ENCODE measurements around the gene RBFA. TPM values are rescaled to one million over a fixed set of nuclear protein-coding genes. Genes with fewer than 3 reads are reported as not detected.

The RBFA gene
- total and polyA plus RNA-seq, 2 donors (not counting 3 experiments of a cell fraction or from before 2014, with no cell fraction given): 27.4 to 34.8 TPM

GRCh38 chr18:80076379-80076778 lies 42.1 kb downstream of the RBFA start:
- TF ChIP-seq, protein P1, sequence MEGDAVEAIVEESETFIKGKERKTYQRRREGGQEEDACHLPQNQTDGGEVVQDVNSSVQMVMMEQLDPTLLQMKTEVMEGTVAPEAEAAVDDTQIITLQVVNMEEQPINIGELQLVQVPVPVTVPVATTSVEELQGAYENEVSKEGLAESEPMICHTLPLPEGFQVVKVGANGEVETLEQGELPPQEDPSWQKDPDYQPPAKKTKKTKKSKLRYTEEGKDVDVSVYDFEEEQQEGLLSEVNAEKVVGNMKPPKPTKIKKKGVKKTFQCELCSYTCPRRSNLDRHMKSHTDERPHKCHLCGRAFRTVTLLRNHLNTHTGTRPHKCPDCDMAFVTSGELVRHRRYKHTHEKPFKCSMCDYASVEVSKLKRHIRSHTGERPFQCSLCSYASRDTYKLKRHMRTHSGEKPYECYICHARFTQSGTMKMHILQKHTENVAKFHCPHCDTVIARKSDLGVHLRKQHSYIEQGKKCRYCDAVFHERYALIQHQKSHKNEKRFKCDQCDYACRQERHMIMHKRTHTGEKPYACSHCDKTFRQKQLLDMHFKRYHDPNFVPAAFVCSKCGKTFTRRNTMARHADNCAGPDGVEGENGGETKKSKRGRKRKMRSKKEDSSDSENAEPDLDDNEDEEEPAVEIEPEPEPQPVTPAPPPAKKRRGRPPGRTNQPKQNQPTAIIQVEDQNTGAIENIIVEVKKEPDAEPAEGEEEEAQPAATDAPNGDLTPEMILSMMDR (IDR thresholded peaks at IDR 0.05; ENCODE audit: extremely low read depth in 1 of 2, insufficient read depth in 1 of 2, low read depth in 1 of 2, low read length in 2 of 2): no peak
- TF ChIP-seq EZH2 (IDR thresholded peaks at IDR 0.05; ENCODE audit: borderline replicate concordance, low read depth, low read length, severe bottlenecking) (no peak), POLR2AphosphoS5 (IDR thresholded peaks at IDR 0.05; ENCODE audit: insufficient read depth, low read depth, low read length) (no peak), POLR2A (IDR thresholded peaks at IDR 0.05; ENCODE audit: low read depth, low read length) (no peak), GATA2 (IDR thresholded peaks at IDR 0.05; ENCODE audit: insufficient read depth, insufficient read length, low read depth, low read length) (no peak), FOS (IDR thresholded peaks at IDR 0.05; ENCODE audit: borderline replicate concordance, insufficient read depth, low read length) (no peak), MYC (IDR thresholded peaks at IDR 0.05; ENCODE audit: low read depth, low read length) (no peak), JUN (IDR thresholded peaks at IDR 0.05; ENCODE audit: borderline replicate concordance, insufficient read depth, insufficient read length, low read depth) (no peak)
- TF ChIP-seq, protein P2, sequence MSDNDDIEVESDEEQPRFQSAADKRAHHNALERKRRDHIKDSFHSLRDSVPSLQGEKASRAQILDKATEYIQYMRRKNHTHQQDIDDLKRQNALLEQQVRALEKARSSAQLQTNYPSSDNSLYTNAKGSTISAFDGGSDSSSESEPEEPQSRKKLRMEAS (IDR thresholded peaks at IDR 0.05; ENCODE audit: insufficient read depth, insufficient read length): no peak
- BruUV-seq (replicated peaks): no TSS peak
- dilution Hi-C loops (cut with MboI; ENCODE audit: extremely low pct_ligation_motif_present, low sequenced_read_pairs): no loop called here
- H3K9me3 ChIP-seq (replicated peaks; ENCODE audit: control insufficient read depth, insufficient read depth, low read length): no peaks in the 10 kb centered on the region
- H4K20me1 ChIP-seq (replicated peaks; ENCODE audit: control insufficient read depth, extremely low read depth, insufficient read depth, low read length): no peaks in the 10 kb centered on the region
- POLR2A ChIA-PET: no interaction called here
- no peak overlapping the region for H3K4me2 ChIP-seq (ENCODE audit: insufficient read depth, low read length)
- H3K36me3 ChIP-seq (ENCODE audit: control insufficient read depth in 2 of 2, extremely low read depth in 1 of 2, insufficient read depth in 2 of 2, low read length in 2 of 2): no peaks in the 10 kb centered on the region
- H2AFZ ChIP-seq (ENCODE audit: low read depth, low read length): no peak overlapping the region
- H3K9me1 ChIP-seq (replicated peaks; ENCODE audit: control insufficient read depth, extremely low read depth, insufficient read depth, low read length): no peaks in the 10 kb centered on the region
- no peak for FAIRE-seq
- H3K79me2 ChIP-seq (ENCODE audit: control insufficient read depth, insufficient read depth, low read length): no peaks in the 10 kb centered on the region
- no peaks in the 10 kb centered on the region for H3K4me1 ChIP-seq (ENCODE audit: control insufficient read depth, extremely low read depth, insufficient read depth, low read length)
- H3K9ac ChIP-seq (replicated peaks; ENCODE audit: extremely low read depth, insufficient read depth, low read length): no peak overlapping the region
- no peak overlapping the region for H3K4me3 ChIP-seq (replicated peaks in 1 of 3; ENCODE audit: insufficient read depth in 1 of 3, low read depth in 1 of 3, low read length in 3 of 3)
- intact Hi-C loops (cut with micrococcal nuclease): no loop called here
- DNase-seq (ENCODE audit: low read depth, low spot score): no peak
- CTCF ChIA-PET: no interaction called here
- peaks cover 0 to under 1% of the 10 kb centered on the region in 2 experiments for H3K27me3 ChIP-seq (ENCODE audit: control insufficient read depth in 2 of 2, insufficient read depth in 2 of 2, low read length in 2 of 2)
- no peak overlapping the region for H3K27ac ChIP-seq (ENCODE audit: insufficient read depth, low read depth, low read length)
